K562 (cell line): Measurements from ENCODE around the gene CRYBG2. TPM values are rescaled to one million over a fixed set of nuclear protein-coding genes. Genes with fewer than 3 reads are reported as not detected.

Source experiments
- BCOR ChIP-seq: fragments of 450-650 bp; IDR thresholded peaks from 2 replicates; pipeline ENCODE4 v1.6.1; 2016
- ERF ChIP-seq: fragments of 450-650 bp; formaldehyde crosslinking; IDR thresholded peaks from 2 replicates; pipeline ENCODE4 v1.4.0; 2020; ENCODE audit warnings: mild to moderate bottlenecking, mixed read lengths
- FOXK2 ChIP-seq, 2 experiments: fragments of 450-650 bp; IDR thresholded peaks in 1 of 2; conservative IDR thresholded peaks in 1 of 2; 2 replicates each; pipeline ENCODE4 v1.6.1; 2016; ENCODE audit warnings: low read depth in 2 of 2, mild to moderate bottlenecking in 1 of 2
- L3MBTL2 ChIP-seq: fragments of 450-650 bp; IDR thresholded peaks from 2 replicates; pipeline ENCODE4 v1.6.1; 2016; ENCODE audit warnings: mild to moderate bottlenecking, moderate library complexity
- MAFG ChIP-seq: fragments of 450-650 bp; conservative IDR thresholded peaks from 2 replicates; pipeline ENCODE4 v1.6.1; 2016; ENCODE audit warnings: missing genetic modification characterization, missing compliant biosample characterization
- MBD2 ChIP-seq: sonication (generic); IDR thresholded peaks from 2 replicates; pipeline ENCODE4 v1.6.1; 2016; ENCODE audit warnings: low read depth, borderline replicate concordance
- MTA1 ChIP-seq: fragments of 450-650 bp; IDR thresholded peaks from 2 replicates; pipeline ENCODE4 v1.6.1; 2017; ENCODE audit warnings: borderline replicate concordance
- POLR2B ChIP-seq: fragments of 450-650 bp; IDR thresholded peaks from 2 replicates; pipeline ENCODE4 v1.6.1; 2018; ENCODE audit warnings: low read depth; ENCODE audit not compliant: partially characterized antibody
- PRPF4 ChIP-seq: fragments of 200-400 bp; formaldehyde crosslinking; IDR thresholded peaks from one replicate; pipeline ENCODE4 v1.6.1; 2017; ENCODE audit warnings: low read length, low read depth, mild to moderate bottlenecking; ENCODE audit not compliant: insufficient read depth, poor library complexity, severe bottlenecking
- RNF2 ChIP-seq: sonication (generic); IDR thresholded peaks from 2 replicates; pipeline ENCODE4 v1.6.1; 2016
- SIN3B ChIP-seq: fragments of 450-650 bp; IDR thresholded peaks from 2 replicates; pipeline ENCODE4 v1.6.1; 2017; ENCODE audit warnings: low read depth, mild to moderate bottlenecking, moderate library complexity
- polyA plus RNA-seq, 8 experiments: library from polyadenylated mRNA; depleted of rRNA in 4 of 8; stranded (reverse) in 5 of 8; unstranded in 3 of 8; fragments of >200 nt; fragmentation: Nextera tagmentation in 2 of 8; fragmentation: Illumina TruSeq in 1 of 8; extraction: Ambion mirVana in 2 of 8; extraction: Trizol in 1 of 8; gene quantifications; 2 replicates each; pipeline versions ENCODE4 v1.2.1 to v1.2.3, GENCODE V29; 2011 to 2014; ENCODE audit warnings: inconsistent platforms in 1 of 8, missing spikeins in 1 of 8
- total RNA-seq, 7 experiments: library from RNA; depleted of rRNA in 6 of 7; stranded (reverse); fragments of >200 nt in 6 of 7; fragmentation: Illumina TruSeq in 2 of 7; extraction: Trizol in 2 of 7; gene quantifications; 2 replicates each; pipeline versions ENCODE4 v1.2.1 to v1.2.3, GENCODE V29; 2011 to 2021; ENCODE audit warnings: low replicate concordance in 1 of 7
- TF ChIP-seq, protein P1 (sequence below), 3 experiments: fragments of 200-800 bp in 1 of 3; fragments of 250-450 bp in 1 of 3; fragments of 450-650 bp in 1 of 3; sonication (Bioruptor Pico) in 1 of 3; sonication (Bioruptor generic) in 1 of 3; formaldehyde crosslinking in 1 of 3; IDR thresholded peaks; 2 replicates each; pipeline versions ENCODE4 v1.6.1 to v1.8.0; 2016 to 2022; ENCODE audit warnings: mild to moderate bottlenecking in 2 of 3, missing genetic modification characterization in 2 of 3, missing compliant biosample characterization in 1 of 3, moderate library complexity in 1 of 3
- TF ChIP-seq, protein P2 (sequence below): conservative IDR thresholded peaks from 2 replicates; pipeline ENCODE4 v1.6.1; 2011; ENCODE audit warnings: low read depth, mild to moderate bottlenecking, low read length; ENCODE audit not compliant: control insufficient read depth
- TF ChIP-seq, protein P3 (sequence below), 2 experiments: fragments of 250-450 bp in 1 of 2; fragments of 450-650 bp in 1 of 2; sonication (Bioruptor Pico) in 1 of 2; IDR thresholded peaks; 2 replicates each; pipeline versions ENCODE4 v1.6.1 to v1.8.0; 2016 to 2021; ENCODE audit warnings: mild to moderate bottlenecking in 2 of 2, moderate library complexity in 2 of 2, missing compliant biosample characterization in 1 of 2, missing genetic modification characterization in 1 of 2

CRYBG2 gene
- total and polyA plus RNA-seq, 9 of the 15 experiments (the other 6 are each of a cell fraction or from before 2014, with no cell fraction given) = 0.39 to 8.5 (median 3.7) TPM

DNA sequence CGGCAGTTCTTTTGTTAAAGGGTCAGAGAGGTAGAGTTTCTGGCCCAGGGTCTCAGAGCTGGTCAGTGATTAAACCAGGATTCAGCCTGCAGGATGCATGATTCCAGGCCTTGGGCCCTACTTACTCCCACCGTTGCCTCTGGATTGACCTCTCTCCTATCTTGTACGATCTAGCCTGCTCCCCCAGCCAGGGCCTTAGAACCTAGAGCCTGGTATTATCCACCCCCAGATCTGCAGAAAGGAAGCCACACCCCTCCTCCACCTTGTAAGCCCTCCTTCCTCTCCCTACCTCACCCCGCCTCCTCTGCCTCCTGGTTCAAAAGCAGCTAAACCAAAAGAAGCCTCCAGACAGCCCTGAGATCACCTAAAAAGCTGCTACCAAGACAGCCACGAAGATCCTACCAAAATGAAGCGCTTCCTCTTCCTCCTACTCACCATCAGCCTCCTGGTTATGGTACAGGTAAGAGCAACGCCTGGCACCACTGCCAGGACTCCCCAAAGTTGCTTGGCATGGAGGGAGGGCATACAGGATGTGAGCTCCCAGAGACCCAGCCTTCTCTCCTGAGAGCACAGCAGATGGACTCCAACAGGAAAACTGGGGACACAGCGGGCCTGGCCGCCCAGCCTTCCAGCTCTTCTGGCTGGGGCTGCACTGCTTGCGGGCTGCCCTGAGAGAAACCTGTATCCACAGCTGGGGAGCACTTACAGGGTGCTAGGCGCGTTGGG lies 36.2 kb downstream of the CRYBG2 start, which contains the start of gene CD52 (continued):
- TF ChIP-seq, protein P1, sequence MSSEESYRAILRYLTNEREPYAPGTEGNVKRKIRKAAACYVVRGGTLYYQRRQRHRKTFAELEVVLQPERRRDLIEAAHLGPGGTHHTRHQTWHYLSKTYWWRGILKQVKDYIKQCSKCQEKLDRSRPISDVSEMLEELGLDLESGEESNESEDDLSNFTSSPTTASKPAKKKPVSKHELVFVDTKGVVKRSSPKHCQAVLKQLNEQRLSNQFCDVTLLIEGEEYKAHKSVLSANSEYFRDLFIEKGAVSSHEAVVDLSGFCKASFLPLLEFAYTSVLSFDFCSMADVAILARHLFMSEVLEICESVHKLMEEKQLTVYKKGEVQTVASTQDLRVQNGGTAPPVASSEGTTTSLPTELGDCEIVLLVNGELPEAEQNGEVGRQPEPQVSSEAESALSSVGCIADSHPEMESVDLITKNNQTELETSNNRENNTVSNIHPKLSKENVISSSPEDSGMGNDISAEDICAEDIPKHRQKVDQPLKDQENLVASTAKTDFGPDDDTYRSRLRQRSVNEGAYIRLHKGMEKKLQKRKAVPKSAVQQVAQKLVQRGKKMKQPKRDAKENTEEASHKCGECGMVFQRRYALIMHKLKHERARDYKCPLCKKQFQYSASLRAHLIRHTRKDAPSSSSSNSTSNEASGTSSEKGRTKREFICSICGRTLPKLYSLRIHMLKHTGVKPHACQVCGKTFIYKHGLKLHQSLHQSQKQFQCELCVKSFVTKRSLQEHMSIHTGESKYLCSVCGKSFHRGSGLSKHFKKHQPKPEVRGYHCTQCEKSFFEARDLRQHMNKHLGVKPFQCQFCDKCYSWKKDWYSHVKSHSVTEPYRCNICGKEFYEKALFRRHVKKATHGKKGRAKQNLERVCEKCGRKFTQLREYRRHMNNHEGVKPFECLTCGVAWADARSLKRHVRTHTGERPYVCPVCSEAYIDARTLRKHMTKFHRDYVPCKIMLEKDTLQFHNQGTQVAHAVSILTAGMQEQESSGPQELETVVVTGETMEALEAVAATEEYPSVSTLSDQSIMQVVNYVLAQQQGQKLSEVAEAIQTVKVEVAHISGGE (CRISPR knock-in tag; IDR thresholded peaks at IDR 0.05) = peak in 1 of 3 experiments; percentile 29; a peak in 1 of 6 replicates
- TF ChIP-seq MBD2 = no peak; the same call in 1 of the 2 replicates
- TF ChIP-seq RNF2 = peak; percentile 29; the same call in 1 of the 2 replicates
- TF ChIP-seq, protein P2, sequence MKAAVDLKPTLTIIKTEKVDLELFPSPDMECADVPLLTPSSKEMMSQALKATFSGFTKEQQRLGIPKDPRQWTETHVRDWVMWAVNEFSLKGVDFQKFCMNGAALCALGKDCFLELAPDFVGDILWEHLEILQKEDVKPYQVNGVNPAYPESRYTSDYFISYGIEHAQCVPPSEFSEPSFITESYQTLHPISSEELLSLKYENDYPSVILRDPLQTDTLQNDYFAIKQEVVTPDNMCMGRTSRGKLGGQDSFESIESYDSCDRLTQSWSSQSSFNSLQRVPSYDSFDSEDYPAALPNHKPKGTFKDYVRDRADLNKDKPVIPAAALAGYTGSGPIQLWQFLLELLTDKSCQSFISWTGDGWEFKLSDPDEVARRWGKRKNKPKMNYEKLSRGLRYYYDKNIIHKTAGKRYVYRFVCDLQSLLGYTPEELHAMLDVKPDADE = 0 out of 2 replicates have a peak, but pooled peaks have one; percentile 8
- TF ChIP-seq ERF (CRISPR knock-in tag) = 0 out of 2 replicates have a peak, but pooled peaks have one; percentile 37
- TF ChIP-seq BCOR = 0 out of 2 replicates have a peak, but pooled peaks have one; percentile 14
- TF ChIP-seq SIN3B = no peak
- TF ChIP-seq POLR2B = peak; percentile 35
- TF ChIP-seq FOXK2 (conservative IDR thresholded peaks at IDR 0.05 in 1 of 2, IDR thresholded peaks at IDR 0.05 in 1 of 2; ENCODE audit: low read depth in 2 of 2) = 0 out of 4 replicates have a peak, but pooled peaks of 1 of the 2 experiments have one; percentile 14
- peak; percentile 16; the same call in 1 of the 2 replicates for TF ChIP-seq L3MBTL2
- TF ChIP-seq, protein P3, sequence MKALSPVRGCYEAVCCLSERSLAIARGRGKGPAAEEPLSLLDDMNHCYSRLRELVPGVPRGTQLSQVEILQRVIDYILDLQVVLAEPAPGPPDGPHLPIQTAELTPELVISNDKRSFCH (CRISPR knock-in tag; IDR thresholded peaks at IDR 0.05) = no peak
- TF ChIP-seq, protein P3 (tag; IDR thresholded peaks at IDR 0.05) = peak; percentile 46; the same call in 1 of the 2 replicates
- no peak for TF ChIP-seq MAFG (tag)
- no peak for TF ChIP-seq PRPF4
- peak; percentile 74 for TF ChIP-seq MTA1
